Neuronal stem cell (in vitro differentiated cells): ENCODE data around the gene GADD45B.
"Not testable (repeated sequence)": the region's sequence is repeated elsewhere in the genome, so short reads cannot be mapped to it uniquely, and the experiment has no call there.

ENCODE experiments used
- DNase-seq: peaks from one replicate; pipeline ENCODE4 v3.0.0-alpha.2; 2013; ENCODE audit warnings: low spot score
- H2AFZ ChIP-seq: one replicate; pipeline ENCODE4 v1.6.1; 2013; ENCODE audit warnings: mild to moderate bottlenecking, low read length, inconsistent platforms
- H2AK5ac ChIP-seq: 2 replicates; pipeline ENCODE4 v1.6.1; 2013; ENCODE audit warnings: low read depth, mild to moderate bottlenecking, inconsistent platforms, low read length, moderate library complexity, mixed read lengths
- H2BK120ac ChIP-seq: 2 replicates; pipeline ENCODE4 v1.6.1; 2013; ENCODE audit warnings: low read depth, mild to moderate bottlenecking, inconsistent platforms, low read length, moderate library complexity, mixed read lengths
- H2BK12ac ChIP-seq: one replicate; pipeline ENCODE4 v1.6.1; 2013; ENCODE audit warnings: low read length, inconsistent platforms
- H2BK15ac ChIP-seq: 2 replicates; pipeline ENCODE4 v1.6.1; 2013; ENCODE audit warnings: mild to moderate bottlenecking, low read length, inconsistent platforms, mixed read lengths
- H2BK5ac ChIP-seq: one replicate; pipeline ENCODE4 v1.6.1; 2013; ENCODE audit warnings: inconsistent platforms, mild to moderate bottlenecking, low read length, moderate library complexity
- H3K14ac ChIP-seq: one replicate; pipeline ENCODE4 v1.6.1; 2013; ENCODE audit warnings: low read length, inconsistent platforms
- H3K18ac ChIP-seq: 2 replicates; pipeline ENCODE4 v1.6.1; 2013; ENCODE audit warnings: low read length, inconsistent platforms
- H3K23ac ChIP-seq: 2 replicates; pipeline ENCODE4 v1.6.1; 2013; ENCODE audit warnings: low read depth, mild to moderate bottlenecking, mixed read lengths, low read length, inconsistent platforms; ENCODE audit not compliant: poor library complexity
- H3K27ac ChIP-seq: replicated peaks from 3 replicates; pipeline ENCODE4 v1.5.1; 2013; ENCODE audit warnings: low read length, inconsistent platforms
- H3K27me3 ChIP-seq, 3 experiments: 2 replicates each; pipeline ENCODE4 v1.6.1; 2013; ENCODE audit warnings: low read length in 3 of 3, mild to moderate bottlenecking in 2 of 3, inconsistent platforms in 1 of 3, low read depth in 1 of 3, mixed read lengths in 1 of 3, moderate library complexity in 1 of 3; ENCODE audit not compliant: control insufficient read depth in 3 of 3, insufficient read depth in 3 of 3
- H3K36me3 ChIP-seq, 2 donors: replicated peaks in 1 of 2; 2 replicates each; pipeline ENCODE4 v1.6.1; 2013; ENCODE audit warnings: low read length in 2 of 2; ENCODE audit not compliant: control insufficient read depth in 2 of 2, insufficient read depth in 2 of 2
- H3K4ac ChIP-seq: 2 replicates; pipeline ENCODE4 v1.6.1; 2013; ENCODE audit warnings: inconsistent platforms, mild to moderate bottlenecking, low read length, moderate library complexity
- H3K4me1 ChIP-seq, 2 donors: 1 replicate in 1 of 2; 2 replicates in 1 of 2; pipeline ENCODE4 v1.6.1; 2013; ENCODE audit warnings: low read length in 2 of 2, low read depth in 1 of 2; ENCODE audit not compliant: control insufficient read depth in 2 of 2, insufficient read depth in 1 of 2
- H3K4me2 ChIP-seq: one replicate; pipeline ENCODE4 v1.6.1; 2013; ENCODE audit warnings: mild to moderate bottlenecking, low read length, inconsistent platforms; ENCODE audit not compliant: insufficient read depth, poor library complexity, severe bottlenecking
- H3K4me3 ChIP-seq, 2 donors: 2 replicates each; pipeline ENCODE4 v1.5.1; 2013; ENCODE audit warnings: low read length in 2 of 2, mild to moderate bottlenecking in 2 of 2, inconsistent platforms in 1 of 2, moderate library complexity in 1 of 2
- H3K79me1 ChIP-seq: one replicate; pipeline ENCODE4 v1.6.1; 2013; ENCODE audit warnings: low read depth, mild to moderate bottlenecking, inconsistent platforms, low read length, moderate library complexity
- H3K9ac ChIP-seq: one replicate; pipeline ENCODE4 v1.6.1; 2013; ENCODE audit warnings: mild to moderate bottlenecking, low read depth, low read length, inconsistent platforms; ENCODE audit not compliant: poor library complexity
- H3K9me3 ChIP-seq, 2 donors: replicated peaks in 1 of 2; 2 replicates each; pipeline versions ENCODE3 to v1.6.1; 2013; ENCODE audit warnings: low read length in 2 of 2, mild to moderate bottlenecking in 2 of 2, inconsistent platforms in 1 of 2, low read depth in 1 of 2, mixed read lengths in 1 of 2, moderate library complexity in 1 of 2; ENCODE audit not compliant: control insufficient read depth in 2 of 2, insufficient read depth in 1 of 2
- H4K8ac ChIP-seq: one replicate; pipeline ENCODE4 v1.6.1; 2013; ENCODE audit warnings: low read depth, mild to moderate bottlenecking, inconsistent platforms, low read length, moderate library complexity
- H4K91ac ChIP-seq: one replicate; pipeline ENCODE4 v1.6.1; 2013; ENCODE audit warnings: low read length, low read depth, mild to moderate bottlenecking, inconsistent platforms; ENCODE audit not compliant: poor library complexity
- WGBS, 2 donors: extraction: QIAGEN DNeasy Blood & Tissue Kit; methylation state at CpG; one replicate each; pipeline ENCODE4 v1.1.7; 2013; ENCODE audit warnings: missing lambda C conversion rate in 2 of 2, mixed read lengths in 1 of 2; ENCODE audit not compliant: insufficient read length in 2 of 2, insufficient replicate concordance in 1 of 2; ENCODE audit errors: extremely low coverage in 2 of 2; 5-methylcytosine and 5-hydroxymethylcytosine counted together

GADD45B gene

DNA sequence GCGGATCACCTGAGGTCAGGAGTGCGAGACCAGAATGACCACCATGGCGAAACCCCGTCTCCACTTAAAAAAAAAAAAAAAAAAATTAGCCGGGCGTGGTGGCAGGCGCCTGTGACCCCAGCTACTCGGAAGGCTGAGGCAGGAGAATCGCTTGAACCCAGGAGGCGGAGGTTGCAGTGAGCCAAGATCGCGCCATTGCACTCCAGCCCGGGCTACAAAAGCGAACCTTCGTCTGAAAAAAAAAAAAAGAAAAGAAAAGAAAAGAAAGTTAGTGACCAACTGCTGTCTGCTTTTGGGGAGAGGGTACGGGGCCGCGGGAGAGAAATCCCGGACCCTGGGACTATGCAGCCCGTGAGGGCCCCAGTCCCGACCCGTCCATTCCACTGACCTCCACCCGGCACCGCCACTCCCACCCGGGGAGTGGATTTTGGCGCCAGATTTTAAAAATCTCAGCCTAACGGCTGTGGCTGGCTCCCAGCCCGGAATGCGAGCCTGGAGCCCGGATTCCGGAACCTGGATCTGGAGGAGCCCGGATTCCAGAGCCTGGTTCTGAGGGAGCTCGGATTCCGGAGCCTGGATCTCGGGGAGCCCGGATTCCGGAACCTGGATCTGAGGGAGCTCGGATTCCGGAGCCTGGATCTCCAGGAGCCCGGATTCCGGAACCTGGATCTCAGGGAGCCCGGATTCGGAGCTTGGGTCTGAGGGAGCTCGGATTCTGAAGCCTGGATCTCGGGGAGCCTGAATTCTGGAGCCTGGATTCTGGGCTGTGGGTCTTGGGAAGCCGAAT is 13.1 kb upstream of the GADD45B start:
- no peak overlapping the region for H4K8ac ChIP-seq
- H3K4me1 ChIP-seq: no peaks in the 10 kb centered on the region
- no peak overlapping the region for H2BK12ac ChIP-seq
- peak overlapping the region; percentile 66 for H3K27ac ChIP-seq
- no peak overlapping the region for H3K4ac ChIP-seq
- H2BK120ac ChIP-seq: no peak overlapping the region
- H2AFZ ChIP-seq: peak overlapping the region; percentile 88
- H3K79me1 ChIP-seq: no peaks in the 10 kb centered on the region
- peak overlapping the region; percentile 71 for H3K4me2 ChIP-seq
- H3K9me3 ChIP-seq: no peaks in the 10 kb centered on the region
- H3K4me3 ChIP-seq: peak overlapping the region in 1 of 2 donors; percentile 81
- peak; percentile 97 for DNase-seq
- no peak overlapping the region for H2BK5ac ChIP-seq
- H4K91ac ChIP-seq: no peak overlapping the region
- H3K27me3 ChIP-seq: no peaks in the 10 kb centered on the region
- no peak overlapping the region for H3K23ac ChIP-seq
- H3K9ac ChIP-seq: no peak overlapping the region
- H3K36me3 ChIP-seq: no peaks in the 10 kb centered on the region
- no CpG with 5 or more reads among the region's 46 CpGs for WGBS, 2 donors
- H3K14ac ChIP-seq: no peak overlapping the region
- H3K18ac ChIP-seq: peak overlapping the region; percentile 41
- H2AK5ac ChIP-seq: no peak overlapping the region
- peak overlapping the region; percentile 78 for H2BK15ac ChIP-seq

DNA sequence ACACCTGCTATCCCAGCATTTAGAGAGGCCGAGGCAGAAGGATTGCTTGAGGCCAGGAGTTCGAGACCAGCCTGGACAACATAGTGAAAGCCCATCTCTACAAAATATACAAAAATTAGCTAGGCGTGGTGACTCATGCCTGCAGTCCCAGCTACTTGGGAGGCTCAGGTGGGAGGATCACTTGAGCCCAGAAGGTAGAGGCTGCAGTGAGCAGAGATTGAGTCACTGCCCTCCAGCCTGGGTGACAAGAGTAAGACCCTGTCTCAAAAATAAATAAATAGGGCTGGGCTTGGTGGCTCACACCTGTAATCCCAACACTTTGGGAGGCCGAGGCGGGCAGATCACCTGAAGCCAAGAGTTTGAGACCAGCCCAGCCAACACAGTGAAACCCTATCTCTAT is 12.2 kb upstream of the GADD45B start:
- not testable (repeated sequence) for H3K79me1 ChIP-seq, DNase-seq, H3K27me3 ChIP-seq, H3K27ac ChIP-seq, H2BK12ac ChIP-seq, H2BK5ac ChIP-seq, H3K9me3 ChIP-seq, H3K4me2 ChIP-seq, H3K18ac ChIP-seq, H2AFZ ChIP-seq, H3K14ac ChIP-seq, H3K23ac ChIP-seq, H3K36me3 ChIP-seq, H3K9ac ChIP-seq, H3K4me3 ChIP-seq, H2BK120ac ChIP-seq, H3K4me1 ChIP-seq, H3K4ac ChIP-seq
- Histone ChIP-seq H2AK5ac (peak overlapping the region; percentile 84), H4K8ac (peak overlapping the region; percentile 65), H2BK15ac (peak overlapping the region; percentile 78), H4K91ac (peak overlapping the region; percentile 53)
- no CpG with 5 or more reads among the region's 5 CpGs for WGBS, 2 donors

DNA sequence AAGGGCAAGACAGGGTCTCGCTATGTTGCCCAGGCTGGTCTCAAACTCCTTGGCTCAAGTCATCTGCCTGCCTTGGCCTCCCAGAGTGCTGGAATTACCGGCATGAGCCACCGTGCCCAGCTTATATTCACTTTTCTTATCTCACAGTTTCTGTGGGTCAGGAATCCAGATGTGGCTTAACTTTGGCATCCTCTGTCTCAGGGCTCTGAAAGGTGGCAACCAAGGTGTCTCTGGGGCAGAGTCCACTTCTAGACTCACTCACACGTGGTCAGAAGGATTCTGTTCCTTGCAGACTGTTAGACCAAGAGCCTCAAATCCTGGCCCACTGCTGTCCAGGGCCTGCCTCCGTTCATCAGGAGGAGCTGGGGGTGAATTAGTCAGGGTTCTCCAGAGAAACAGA is 11.5 kb upstream of the GADD45B start:
- DNase-seq: no peak
- Histone ChIP-seq H2AK5ac (no peak overlapping the region), H2BK15ac (no peak overlapping the region), H3K9me3 (no peaks in the 10 kb centered on the region), H4K91ac (no peak overlapping the region), H3K27ac (peak overlapping the region; percentile 8), H3K9ac (no peak overlapping the region), H2AFZ (no peak overlapping the region), H3K36me3 (no peaks in the 10 kb centered on the region), H3K27me3 (no peaks in the 10 kb centered on the region), H2BK12ac (no peak overlapping the region), H3K4me1 (peaks cover 3 to 7% of the 10 kb centered on the region in 2 donors), H3K18ac (no peak overlapping the region), H3K4me2 (no peak overlapping the region), H3K4ac (no peak overlapping the region), H3K14ac (no peak overlapping the region), H2BK5ac (no peak overlapping the region), H3K4me3 (no peak overlapping the region), H3K23ac (no peak overlapping the region), H4K8ac (no peak overlapping the region), H2BK120ac (no peak overlapping the region), H3K79me1 (no peaks in the 10 kb centered on the region)
- WGBS, 2 donors: no CpG with 5 or more reads among the region's 5 CpGs

DNA sequence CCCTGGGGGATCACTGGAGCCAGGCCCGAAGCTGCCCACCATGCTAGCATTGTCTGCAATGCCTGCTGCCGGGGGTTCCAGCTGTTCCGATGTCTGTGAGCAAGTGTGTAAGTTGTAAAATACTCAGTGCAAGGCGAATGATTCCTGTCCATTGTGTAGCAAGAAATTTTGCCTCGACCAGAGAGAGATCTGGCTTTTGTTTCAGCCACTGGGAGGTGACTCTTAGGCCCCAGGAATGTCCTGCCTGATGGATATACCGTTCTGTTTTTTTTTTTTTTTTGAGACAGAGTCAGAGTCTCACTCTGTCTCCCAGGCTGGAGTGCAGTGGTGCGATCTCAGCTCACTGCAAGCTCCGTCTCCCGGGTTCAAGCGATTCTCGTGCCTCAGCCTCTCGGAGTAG is 7.3 kb upstream of the GADD45B start:
- Histone ChIP-seq H3K4ac (no peak overlapping the region), H3K4me1 (peaks cover 3 to 9% of the 10 kb centered on the region in 2 donors), H3K79me1 (no peaks in the 10 kb centered on the region), H3K4me3 (no peak overlapping the region), H2AK5ac (no peak overlapping the region), H3K18ac (no peak overlapping the region), H3K23ac (no peak overlapping the region), H2BK120ac (no peak overlapping the region), H3K36me3 (no peaks in the 10 kb centered on the region), H3K4me2 (no peak overlapping the region), H3K27me3 (no peaks in the 10 kb centered on the region), H3K9me3 (no peaks in the 10 kb centered on the region), H3K9ac (no peak overlapping the region), H2BK5ac (no peak overlapping the region), H3K14ac (no peak overlapping the region), H2BK12ac (no peak overlapping the region), H2BK15ac (peak overlapping the region; percentile 7), H4K8ac (no peak overlapping the region), H4K91ac (no peak overlapping the region), H3K27ac (no peak overlapping the region), H2AFZ (peak overlapping the region; percentile 59)
- WGBS, 2 donors: no CpG with 5 or more reads among the region's 12 CpGs
- DNase-seq: no peak
